Measurements from ENCODE around the gene APH1B.

DNA sequence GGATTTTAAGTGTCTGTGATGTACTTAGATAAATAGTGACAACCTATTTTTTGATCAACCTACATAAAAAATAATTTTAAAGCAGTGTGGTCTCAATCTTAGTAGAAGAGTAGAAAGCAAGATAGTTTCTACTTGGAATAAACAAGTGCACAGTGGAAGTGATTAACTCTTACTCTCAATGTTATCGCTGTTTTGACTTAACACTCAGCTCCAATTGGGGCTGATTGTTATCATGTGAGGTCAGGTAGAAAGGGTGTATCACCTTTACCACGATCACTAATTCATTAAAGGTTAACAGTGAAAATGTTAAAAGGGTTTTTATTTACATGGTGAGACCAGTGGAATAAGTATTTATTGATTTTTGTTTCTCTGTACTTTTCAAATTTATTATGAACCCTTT is 22.4 kb upstream of the APH1B start:
- TF ChIP-seq EGR1 (IDR thresholded peaks at IDR 0.05) (no peak), RAD21 (IDR thresholded peaks at IDR 0.05; ENCODE audit: low read depth) (no peak), EP300 (IDR thresholded peaks at IDR 0.05; ENCODE audit: borderline replicate concordance) (no peak), TAF1 (IDR thresholded peaks at IDR 0.05; ENCODE audit: low read depth) (no peak), YY1 (IDR thresholded peaks at IDR 0.05; ENCODE audit: low read depth) (no peak), CEBPB (IDR thresholded peaks at IDR 0.05) (no peak), TCF12 (IDR thresholded peaks at IDR 0.05; ENCODE audit: low read depth) (no peak)
- TF ChIP-seq, protein P1, sequence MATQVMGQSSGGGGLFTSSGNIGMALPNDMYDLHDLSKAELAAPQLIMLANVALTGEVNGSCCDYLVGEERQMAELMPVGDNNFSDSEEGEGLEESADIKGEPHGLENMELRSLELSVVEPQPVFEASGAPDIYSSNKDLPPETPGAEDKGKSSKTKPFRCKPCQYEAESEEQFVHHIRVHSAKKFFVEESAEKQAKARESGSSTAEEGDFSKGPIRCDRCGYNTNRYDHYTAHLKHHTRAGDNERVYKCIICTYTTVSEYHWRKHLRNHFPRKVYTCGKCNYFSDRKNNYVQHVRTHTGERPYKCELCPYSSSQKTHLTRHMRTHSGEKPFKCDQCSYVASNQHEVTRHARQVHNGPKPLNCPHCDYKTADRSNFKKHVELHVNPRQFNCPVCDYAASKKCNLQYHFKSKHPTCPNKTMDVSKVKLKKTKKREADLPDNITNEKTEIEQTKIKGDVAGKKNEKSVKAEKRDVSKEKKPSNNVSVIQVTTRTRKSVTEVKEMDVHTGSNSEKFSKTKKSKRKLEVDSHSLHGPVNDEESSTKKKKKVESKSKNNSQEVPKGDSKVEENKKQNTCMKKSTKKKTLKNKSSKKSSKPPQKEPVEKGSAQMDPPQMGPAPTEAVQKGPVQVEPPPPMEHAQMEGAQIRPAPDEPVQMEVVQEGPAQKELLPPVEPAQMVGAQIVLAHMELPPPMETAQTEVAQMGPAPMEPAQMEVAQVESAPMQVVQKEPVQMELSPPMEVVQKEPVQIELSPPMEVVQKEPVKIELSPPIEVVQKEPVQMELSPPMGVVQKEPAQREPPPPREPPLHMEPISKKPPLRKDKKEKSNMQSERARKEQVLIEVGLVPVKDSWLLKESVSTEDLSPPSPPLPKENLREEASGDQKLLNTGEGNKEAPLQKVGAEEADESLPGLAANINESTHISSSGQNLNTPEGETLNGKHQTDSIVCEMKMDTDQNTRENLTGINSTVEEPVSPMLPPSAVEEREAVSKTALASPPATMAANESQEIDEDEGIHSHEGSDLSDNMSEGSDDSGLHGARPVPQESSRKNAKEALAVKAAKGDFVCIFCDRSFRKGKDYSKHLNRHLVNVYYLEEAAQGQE (IDR thresholded peaks at IDR 0.05; ENCODE audit: low read depth), result no peak
- TF ChIP-seq, protein P2, sequence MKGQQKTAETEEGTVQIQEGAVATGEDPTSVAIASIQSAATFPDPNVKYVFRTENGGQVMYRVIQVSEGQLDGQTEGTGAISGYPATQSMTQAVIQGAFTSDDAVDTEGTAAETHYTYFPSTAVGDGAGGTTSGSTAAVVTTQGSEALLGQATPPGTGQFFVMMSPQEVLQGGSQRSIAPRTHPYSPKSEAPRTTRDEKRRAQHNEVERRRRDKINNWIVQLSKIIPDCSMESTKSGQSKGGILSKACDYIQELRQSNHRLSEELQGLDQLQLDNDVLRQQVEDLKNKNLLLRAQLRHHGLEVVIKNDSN (IDR thresholded peaks at IDR 0.05), result no peak

Measured in Ishikawa (cell line).